Measurements from ENCODE around the gene RPTOR.
A peak's percentile ranks its signal among the peaks of the same experiment; 100 is the strongest.
"Not testable (repeated sequence)": the region's sequence is repeated elsewhere in the genome, so short reads cannot be mapped to it uniquely, and the experiment has no call there.

Gene RPTOR

GRCh38 chr17:80751070-80751945, 206.7 kb downstream of the RPTOR start:
- no peak for DNase-seq

- DNase-seq, result no peak
These were observed 207.4 kb downstream of the RPTOR start for GRCh38 chr17:80751946-80752581.

DNA sequence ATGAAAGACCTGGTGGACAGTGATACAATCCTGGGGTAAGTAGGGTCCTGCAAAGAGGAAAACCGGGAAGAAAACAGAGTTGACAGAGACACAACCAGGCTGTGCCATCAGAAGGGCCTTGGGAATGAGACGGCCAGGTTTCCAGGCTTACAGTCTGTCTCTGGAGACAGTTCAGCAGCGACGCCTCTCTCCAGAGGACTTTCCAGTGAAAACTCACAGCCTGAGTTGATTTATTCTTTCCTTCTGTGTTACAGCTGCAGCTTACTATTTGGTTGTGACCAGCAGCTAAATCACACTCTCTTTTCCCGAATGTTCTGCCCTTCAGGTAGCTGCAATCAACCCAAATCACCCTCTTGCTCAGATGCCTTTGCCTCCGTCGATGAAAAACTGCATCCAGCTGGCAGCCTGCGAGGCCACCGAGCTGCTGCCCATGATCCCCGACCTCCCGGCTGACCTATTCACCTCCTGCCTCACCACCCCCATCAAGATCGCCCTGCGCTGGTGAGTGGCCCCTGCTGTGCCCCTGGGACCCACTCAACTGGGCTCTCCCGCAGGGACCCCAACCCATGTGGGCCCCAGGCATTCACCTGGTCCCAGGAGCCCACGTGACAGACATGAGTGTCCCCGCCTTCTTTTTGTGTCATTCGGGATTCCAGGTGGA, 209.2 kb downstream of the RPTOR start:
- DNase-seq, result no peak

- no peak for DNase-seq
These were observed 210.2 kb downstream of the RPTOR start for GRCh38 chr17:80754846-80755245.

GRCh38 chr17:80755650-80756405, 211.2 kb downstream of the RPTOR start:
- no peak for DNase-seq

DNA sequence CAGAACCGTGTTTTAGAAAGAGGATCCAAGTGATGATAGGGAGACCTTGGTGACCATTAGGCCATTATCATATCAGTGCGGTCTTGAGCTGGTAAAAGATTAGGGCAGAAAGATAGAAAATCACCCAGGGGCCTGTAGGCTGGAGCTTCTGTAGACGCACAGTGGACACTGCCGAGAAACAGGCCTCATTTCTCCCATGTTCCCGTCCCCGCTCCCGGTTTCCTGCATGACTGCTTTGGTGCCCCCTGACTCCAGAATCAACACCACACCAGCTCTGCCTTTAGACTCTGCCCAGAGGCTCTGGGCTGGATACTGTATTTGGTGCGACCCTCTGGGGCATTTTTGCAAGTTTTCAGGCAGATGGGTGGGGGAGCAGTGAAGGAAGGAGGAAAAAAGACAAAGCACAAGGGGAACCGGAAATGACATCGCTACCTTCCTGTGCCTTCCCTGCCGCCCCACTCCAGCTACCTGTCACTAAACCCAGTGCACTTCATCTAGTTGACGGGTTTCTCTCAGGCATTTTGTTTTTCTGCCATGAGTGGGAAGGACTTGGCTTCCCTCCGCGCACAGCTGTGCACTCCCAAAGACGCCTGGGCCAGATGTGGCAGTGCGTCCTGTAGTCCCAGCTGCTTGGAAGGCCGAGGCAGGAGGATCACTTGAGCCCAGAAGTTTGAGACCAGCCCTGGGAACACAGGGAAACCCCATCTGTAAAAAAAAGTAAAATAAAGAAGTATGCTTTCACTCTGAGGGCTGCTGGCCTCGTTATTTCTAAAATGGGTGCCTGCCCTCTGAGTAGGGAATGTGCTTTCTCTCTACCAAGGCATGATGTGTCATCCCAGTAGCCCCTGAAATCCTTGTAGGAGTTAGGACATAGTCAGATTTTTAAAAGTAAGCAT, 214.1 kb downstream of the RPTOR start:
- DNase-seq, result peak; percentile 51

DNA sequence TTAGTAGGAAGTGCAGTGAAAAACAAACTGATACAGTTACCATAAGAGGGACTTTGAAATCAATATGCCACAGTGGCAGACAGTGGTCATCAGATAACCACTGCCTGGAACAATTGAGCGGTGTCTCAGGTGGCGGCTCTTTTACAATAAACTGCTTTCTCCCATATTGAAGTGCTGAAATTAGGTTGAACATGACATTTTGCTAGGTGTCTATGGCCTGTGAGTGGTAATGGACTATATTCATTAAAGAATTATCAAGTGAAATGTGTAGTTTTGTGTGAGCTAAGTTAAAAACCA, 214.7 kb downstream of the RPTOR start:
- no peak for DNase-seq

- no peak for DNase-seq
These were observed 215.9 kb downstream of the RPTOR start for GRCh38 chr17:80760511-80760911.

DNA sequence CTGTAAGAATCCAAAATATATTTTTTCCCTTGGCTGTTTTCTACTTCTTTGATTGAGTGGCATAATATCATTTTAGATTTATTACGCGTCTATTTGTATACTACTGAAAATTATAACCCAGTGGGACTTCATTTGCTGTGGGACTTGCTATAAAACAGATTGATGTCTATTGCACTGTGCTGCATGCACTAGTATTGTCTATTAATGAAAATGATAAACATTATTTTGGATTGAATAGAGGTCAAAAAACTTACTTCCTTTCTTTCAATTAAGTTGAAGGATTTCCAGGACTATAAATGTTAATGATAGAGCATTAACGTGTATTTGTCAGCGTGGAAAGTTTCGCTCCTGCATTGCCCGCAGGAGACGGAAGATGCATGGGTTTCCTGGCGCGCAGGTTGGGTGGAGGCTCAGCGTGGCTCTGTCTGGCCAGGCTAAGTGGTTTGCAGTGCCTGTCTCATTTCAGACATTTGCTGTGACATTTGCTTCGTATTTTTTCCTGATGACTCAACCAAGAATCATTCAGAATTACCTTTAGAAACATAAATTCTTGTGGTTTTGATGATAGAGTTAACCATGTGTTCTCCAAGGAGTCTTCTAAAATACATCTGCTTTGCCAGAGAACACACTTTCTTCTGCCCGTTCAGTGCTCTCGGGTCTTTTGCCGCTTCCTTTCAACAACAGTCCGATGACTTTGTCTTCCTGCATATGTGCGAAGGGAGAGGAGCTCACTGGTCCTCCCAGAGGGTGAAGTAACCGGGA, 216.7 kb downstream of the RPTOR start:
- DNase-seq, result peak; percentile 42

- DNase-seq, result no peak
These were observed 217.4 kb downstream of the RPTOR start for GRCh38 chr17:80762076-80762475.

DNA sequence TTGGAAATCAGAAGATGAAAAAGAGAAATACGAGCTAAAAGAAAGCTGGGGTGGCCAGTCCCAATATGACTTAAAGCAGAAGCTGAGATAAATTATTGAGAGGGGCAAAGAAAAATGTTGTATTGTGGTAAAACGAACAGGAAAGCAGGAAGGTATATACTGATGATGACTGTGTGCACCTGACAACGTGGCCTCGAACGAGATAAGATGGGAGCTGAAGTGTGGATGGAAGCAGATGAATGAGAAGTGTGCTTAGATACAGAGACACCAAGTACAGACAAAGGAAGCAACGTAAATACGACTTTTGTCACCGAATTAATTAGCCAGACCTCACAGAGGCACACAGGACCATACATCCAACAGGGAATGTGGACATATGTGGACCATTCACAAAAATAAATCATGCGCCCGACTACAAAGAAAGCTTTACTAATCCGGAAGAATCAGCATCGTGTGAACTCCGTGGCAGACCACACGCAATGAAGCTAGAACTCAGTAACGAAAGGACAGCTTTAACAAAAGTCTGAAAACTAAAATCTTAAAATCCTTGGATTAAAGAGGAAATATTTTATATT, 218.7 kb downstream of the RPTOR start:
- no peak for DNase-seq

- not testable (repeated sequence) for DNase-seq
These were observed 220.0 kb downstream of the RPTOR start for GRCh38 chr17:80764627-80765145.

GRCh38 chr17:80765241-80765961, 220.8 kb downstream of the RPTOR start:
- DNase-seq, result no peak

DNA sequence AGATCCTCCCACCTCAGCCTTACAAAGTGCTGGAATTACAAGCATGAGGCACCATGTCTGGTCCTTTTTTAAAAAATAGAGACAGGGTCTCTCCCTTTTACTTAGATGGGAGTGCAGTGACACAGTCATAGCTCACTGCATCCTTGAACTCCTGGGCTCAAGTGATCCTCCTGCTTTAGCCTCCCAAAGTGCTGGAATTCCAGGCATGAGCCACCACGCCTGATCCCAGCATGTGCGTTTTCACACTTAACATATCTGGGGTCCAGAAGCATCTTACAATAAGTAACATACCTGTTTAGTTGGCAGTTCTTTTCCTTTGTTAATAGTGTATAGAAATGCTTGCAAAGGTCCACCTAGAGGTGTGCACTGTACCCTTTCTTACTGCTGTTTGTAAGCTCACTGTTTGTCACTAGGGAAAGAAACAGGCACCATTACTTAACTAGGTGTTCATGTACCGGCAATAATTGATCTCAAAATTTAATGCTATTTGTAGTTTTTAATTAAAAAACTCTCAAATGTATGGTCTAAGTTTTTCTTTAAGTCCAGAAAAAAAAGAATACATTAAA, 221.7 kb downstream of the RPTOR start:
- DNase-seq, result no peak

GRCh38 chr17:80768389-80768788, 223.8 kb downstream of the RPTOR start:
- no peak for DNase-seq

- DNase-seq, result no peak
These were observed 224.3 kb downstream of the RPTOR start for GRCh38 chr17:80768936-80769335.

GRCh38 chr17:80769516-80769915, 224.9 kb downstream of the RPTOR start:
- DNase-seq, result no peak

DNA sequence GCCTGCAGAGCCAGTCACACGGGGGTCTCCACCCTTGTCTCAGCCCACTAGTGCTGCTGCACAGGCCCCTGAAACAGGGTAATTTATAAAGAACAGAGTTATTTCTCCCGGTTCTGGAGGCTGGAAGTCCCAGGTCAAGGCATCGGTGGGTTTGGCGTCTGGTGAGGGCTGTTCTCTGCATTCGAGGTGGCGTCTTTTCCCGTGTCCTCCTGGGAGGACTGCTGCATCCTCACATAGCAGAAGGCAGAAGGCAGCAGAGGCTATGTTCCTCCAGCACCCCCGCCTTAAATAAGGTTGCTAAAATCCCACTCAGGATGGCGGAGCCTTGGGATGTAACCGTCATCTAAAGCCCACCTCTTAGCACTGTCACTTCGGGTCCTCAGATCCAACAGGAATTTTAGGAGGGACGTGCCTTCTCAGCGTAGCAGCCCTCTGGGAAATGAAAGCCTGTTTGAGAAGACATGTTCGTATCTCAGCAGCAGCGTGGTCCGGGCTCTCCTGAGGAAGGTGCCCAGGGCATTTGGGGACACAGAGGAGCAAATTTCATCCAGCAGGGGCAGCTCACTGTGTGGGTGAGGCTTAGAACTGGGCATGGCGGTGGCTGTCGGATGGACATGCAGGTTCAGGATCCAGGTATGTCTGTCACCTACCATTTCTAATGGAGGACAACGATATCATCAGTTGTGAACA, 225.4 kb downstream of the RPTOR start:
- no peak for DNase-seq
